GM10266 (cell line): Measurements from ENCODE around the gene MCCD1.

ENCODE experiments used
- DNase-seq: peaks from one replicate; pipeline ENCODE4 v3.0.0; 2012; ENCODE audit errors: extremely low spot score
- TF ChIP-seq, protein P1 (sequence below): IDR thresholded peaks from 2 replicates; pipeline ENCODE4 v1.5.1; 2012; ENCODE audit warnings: mild to moderate bottlenecking, low read depth; ENCODE audit not compliant: control insufficient read depth, insufficient read depth; ENCODE audit errors: missing control alignments

MCCD1 gene

DNA sequence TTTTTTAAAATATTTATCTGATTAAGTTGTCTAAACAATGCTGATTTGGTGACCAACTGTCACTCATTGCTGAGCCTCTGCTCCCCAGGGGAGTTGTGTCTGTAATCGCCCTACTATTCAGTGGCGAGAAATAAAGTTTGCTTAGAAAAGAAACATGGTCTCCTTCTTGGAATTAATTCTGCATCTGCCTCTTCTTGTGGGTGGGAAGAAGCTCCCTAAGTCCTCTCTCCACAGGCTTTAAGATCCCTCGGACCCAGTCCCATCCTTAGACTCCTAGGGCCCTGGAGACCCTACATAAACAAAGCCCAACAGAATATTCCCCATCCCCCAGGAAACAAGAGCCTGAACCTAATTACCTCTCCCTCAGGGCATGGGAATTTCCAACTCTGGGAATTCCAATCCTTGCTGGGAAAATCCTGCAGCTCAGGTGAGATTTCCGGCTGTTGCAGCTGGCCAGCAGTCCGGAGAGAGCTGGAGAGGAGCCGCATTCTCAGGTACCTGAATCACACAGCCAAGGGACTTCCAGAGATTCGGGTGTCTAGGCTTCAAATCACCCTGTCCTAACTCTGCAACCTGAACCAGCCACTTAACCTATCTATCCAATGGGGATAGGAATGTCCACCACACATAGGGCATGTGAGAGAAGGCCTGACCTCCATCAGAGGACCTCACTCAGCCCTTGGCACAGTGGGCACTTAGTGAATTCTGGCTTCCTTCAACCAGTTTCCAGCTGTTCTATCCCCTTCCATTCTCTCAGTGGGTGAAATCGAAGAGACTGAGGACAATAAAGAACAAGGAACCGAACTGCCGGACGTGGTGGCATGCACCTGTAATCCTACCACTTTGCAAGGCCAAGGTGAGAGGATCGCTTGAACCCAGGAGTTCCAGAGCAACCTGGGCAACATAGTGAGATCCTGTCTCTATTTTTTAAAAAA lies 49.7 kb downstream of the MCCD1 start:
- no peak for DNase-seq
- TF ChIP-seq, protein P1, sequence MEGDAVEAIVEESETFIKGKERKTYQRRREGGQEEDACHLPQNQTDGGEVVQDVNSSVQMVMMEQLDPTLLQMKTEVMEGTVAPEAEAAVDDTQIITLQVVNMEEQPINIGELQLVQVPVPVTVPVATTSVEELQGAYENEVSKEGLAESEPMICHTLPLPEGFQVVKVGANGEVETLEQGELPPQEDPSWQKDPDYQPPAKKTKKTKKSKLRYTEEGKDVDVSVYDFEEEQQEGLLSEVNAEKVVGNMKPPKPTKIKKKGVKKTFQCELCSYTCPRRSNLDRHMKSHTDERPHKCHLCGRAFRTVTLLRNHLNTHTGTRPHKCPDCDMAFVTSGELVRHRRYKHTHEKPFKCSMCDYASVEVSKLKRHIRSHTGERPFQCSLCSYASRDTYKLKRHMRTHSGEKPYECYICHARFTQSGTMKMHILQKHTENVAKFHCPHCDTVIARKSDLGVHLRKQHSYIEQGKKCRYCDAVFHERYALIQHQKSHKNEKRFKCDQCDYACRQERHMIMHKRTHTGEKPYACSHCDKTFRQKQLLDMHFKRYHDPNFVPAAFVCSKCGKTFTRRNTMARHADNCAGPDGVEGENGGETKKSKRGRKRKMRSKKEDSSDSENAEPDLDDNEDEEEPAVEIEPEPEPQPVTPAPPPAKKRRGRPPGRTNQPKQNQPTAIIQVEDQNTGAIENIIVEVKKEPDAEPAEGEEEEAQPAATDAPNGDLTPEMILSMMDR = no peak

DNA sequence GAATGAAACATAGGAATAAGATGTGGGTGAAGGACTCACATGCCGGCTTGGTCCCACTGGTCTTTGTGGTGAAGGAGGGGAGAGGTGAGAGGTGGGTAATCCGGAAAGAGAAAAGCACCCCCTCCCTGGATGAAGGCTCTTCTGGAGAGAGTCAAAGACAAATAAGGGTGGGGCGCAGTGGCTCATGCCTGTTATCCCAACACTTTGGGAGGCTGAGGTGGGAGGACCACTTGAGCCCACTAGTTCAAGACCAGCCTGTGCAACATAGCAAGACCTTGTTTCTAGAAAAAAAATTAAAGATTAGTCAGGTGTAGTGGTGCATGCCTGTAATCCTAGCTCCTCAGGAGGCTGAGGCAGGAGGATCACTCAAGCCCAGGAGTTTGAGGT lies 50.4 kb downstream of the MCCD1 start:
- no peak for DNase-seq
- TF ChIP-seq, protein P1 = no peak
